ENCODE measurements around the gene PHC2. TPM values are rescaled to one million over a fixed set of nuclear protein-coding genes. Genes with fewer than 3 reads are reported as not detected.

PHC2 gene
- total RNA-seq, 3 donors from 2014 or later (not counting 1 experiment from before 2014, with no cell fraction given), result 36.6 to 46.6 (median 39.5) TPM

DNA sequence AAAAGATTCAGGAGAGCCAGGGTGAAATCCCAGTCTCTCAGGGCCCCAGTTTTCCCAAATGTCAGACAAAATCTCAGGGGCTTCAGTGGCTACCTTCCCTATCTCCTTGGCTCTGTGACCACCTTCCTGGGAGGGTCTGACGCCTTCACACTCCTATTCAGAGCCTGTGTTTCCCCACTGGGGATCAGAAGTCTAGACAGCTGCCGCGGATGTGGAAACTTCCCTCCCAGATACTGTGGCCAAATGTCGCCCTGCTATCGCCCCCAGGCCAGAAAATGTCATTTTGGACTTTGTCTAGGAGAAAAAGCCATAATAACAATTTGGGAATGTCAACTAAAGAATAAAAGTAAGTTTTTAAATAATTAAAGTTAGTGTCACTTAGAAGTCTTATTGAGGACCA lies 125.9 kb downstream of the PHC2 start:
- H3K27me3 ChIP-seq (ENCODE audit: control insufficient read depth, insufficient read depth, low read length), result no peaks in the 10 kb centered on the region
- no peaks in the 10 kb centered on the region for H3K9me3 ChIP-seq (ENCODE audit: control insufficient read depth, insufficient read depth, low read length)
- Mint-ChIP-seq H3K9me3 (no peaks in the 10 kb centered on the region), H3K4me1 (peaks cover 11 to 23% of the 10 kb centered on the region in 2 donors), H3K27ac (no peak overlapping the region), H3K27me3 (ENCODE audit: low read depth in 2 of 2) (peaks cover 8 to 9% of the 10 kb centered on the region in 2 donors), H3K4me3 (no peak overlapping the region), H3K36me3 (no peaks in the 10 kb centered on the region)
- H3K36me3 ChIP-seq (ENCODE audit: control insufficient read depth, insufficient read depth, low read length), result no peaks in the 10 kb centered on the region
- no peak for ATAC-seq
- WGBS (ENCODE audit: insufficient coverage), result 98% methylated on average over 5 of the region's 5 CpGs
- TF ChIP-seq, protein P1, sequence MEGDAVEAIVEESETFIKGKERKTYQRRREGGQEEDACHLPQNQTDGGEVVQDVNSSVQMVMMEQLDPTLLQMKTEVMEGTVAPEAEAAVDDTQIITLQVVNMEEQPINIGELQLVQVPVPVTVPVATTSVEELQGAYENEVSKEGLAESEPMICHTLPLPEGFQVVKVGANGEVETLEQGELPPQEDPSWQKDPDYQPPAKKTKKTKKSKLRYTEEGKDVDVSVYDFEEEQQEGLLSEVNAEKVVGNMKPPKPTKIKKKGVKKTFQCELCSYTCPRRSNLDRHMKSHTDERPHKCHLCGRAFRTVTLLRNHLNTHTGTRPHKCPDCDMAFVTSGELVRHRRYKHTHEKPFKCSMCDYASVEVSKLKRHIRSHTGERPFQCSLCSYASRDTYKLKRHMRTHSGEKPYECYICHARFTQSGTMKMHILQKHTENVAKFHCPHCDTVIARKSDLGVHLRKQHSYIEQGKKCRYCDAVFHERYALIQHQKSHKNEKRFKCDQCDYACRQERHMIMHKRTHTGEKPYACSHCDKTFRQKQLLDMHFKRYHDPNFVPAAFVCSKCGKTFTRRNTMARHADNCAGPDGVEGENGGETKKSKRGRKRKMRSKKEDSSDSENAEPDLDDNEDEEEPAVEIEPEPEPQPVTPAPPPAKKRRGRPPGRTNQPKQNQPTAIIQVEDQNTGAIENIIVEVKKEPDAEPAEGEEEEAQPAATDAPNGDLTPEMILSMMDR (IDR thresholded peaks at IDR 0.05), result no peak
- no peak overlapping the region for H3K27ac ChIP-seq (ENCODE audit: low read length)
- no peak overlapping the region for H3K4me3 ChIP-seq (ENCODE audit: low read length)
- intact Hi-C loops (cut with micrococcal nuclease), result no loop called here
- DNase-seq, result no peak
- H3K4me1 ChIP-seq (ENCODE audit: control insufficient read depth, insufficient read depth, low read length), result peaks cover 9% of the 10 kb centered on the region

DNA sequence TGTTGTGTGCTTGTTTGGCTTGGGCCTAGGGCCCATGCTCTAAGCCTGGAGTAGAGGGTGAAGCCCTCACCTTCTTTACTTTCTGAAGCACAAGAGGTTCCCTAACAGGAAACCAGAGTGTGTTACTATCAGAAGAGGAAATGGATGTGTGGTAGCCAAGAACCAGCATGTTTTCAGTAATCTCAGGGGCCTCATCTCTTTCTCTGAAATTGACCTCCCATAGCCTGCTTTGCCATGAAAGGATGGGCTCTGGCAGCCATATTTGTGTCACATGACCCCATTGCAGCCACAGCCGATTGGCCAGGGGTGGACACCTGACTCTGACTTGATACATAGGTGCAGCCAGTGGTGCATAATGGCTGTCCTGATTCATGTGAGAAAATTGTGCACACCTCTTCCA lies 128.6 kb downstream of the PHC2 start:
- 88% methylated on average over 1 of the region's 1 CpG for WGBS (ENCODE audit: insufficient coverage)
- Mint-ChIP-seq H3K36me3 (no peaks in the 10 kb centered on the region), H3K4me1 (peaks cover 23 to 37% of the 10 kb centered on the region in 2 donors), H3K4me3 (no peak overlapping the region), H3K9me3 (no peaks in the 10 kb centered on the region), H3K27me3 (ENCODE audit: low read depth in 2 of 2) (peaks cover 8 to 9% of the 10 kb centered on the region in 2 donors), H3K27ac (peak overlapping the region in 1 of 2 donors; percentile 58)
- ATAC-seq (peak in 2 of 3 donors; percentile 39 to 40), DNase-seq (peak in 1 of 2 donors; percentile 22)
- H3K36me3 ChIP-seq (ENCODE audit: control insufficient read depth, insufficient read depth, low read length), result peaks cover 4% of the 10 kb centered on the region
- peaks cover 13% of the 10 kb centered on the region for H3K4me1 ChIP-seq (ENCODE audit: control insufficient read depth, insufficient read depth, low read length)
- H3K9me3 ChIP-seq (ENCODE audit: control insufficient read depth, insufficient read depth, low read length), result no peaks in the 10 kb centered on the region
- H3K4me3 ChIP-seq (ENCODE audit: low read length), result no peak overlapping the region
- no peaks in the 10 kb centered on the region for H3K27me3 ChIP-seq (ENCODE audit: control insufficient read depth, insufficient read depth, low read length)
- H3K27ac ChIP-seq (ENCODE audit: low read length), result no peak overlapping the region
- intact Hi-C loops (cut with micrococcal nuclease), result no loop called here
- TF ChIP-seq, protein P1 (IDR thresholded peaks at IDR 0.05), result no peak

DNA sequence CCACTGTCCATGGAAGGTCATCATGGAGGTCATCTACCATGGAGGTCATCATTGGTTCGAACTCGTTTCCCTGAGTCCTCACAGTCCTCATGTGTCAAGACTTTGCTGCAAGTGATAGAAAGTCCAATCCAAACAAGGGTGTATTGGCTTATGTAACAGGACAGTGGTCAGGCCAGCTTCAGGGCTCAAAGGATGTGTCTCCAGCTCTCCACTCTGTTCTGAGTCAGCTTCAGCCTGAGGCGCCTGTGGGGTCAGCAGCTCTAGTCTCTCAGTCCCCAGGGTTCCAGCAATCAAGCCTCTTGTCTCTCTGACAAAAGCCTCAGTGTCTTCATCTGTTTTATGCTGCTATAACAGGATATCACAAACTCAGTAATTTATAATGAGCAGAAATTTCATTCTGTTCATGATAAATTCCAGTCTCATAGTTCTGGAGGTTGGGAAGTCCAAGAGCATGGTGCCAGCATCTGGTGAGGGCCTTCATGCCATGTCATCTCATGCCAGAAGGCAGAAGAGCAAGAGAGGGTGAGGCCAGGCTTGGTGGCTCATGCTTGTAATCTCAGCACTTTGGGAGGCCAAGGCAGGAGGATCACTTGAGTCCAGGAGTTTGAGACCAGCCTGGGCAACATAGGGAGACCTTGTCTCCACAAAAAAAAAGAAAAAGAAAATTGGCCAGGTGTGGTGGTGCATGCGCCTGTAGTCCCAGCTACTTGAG lies 129.5 kb downstream of the PHC2 start:
- Histone ChIP-seq H3K4me3 (ENCODE audit: low read length) (no peak overlapping the region), H3K36me3 (ENCODE audit: control insufficient read depth, insufficient read depth, low read length) (peaks cover 4% of the 10 kb centered on the region), H3K4me1 (ENCODE audit: control insufficient read depth, insufficient read depth, low read length) (peaks cover 13% of the 10 kb centered on the region), H3K27me3 (ENCODE audit: control insufficient read depth, insufficient read depth, low read length) (no peaks in the 10 kb centered on the region), H3K9me3 (ENCODE audit: control insufficient read depth, insufficient read depth, low read length) (no peaks in the 10 kb centered on the region), H3K27ac (ENCODE audit: low read length) (no peak overlapping the region)
- no peak for DNase-seq
- Mint-ChIP-seq H3K4me3 (no peak overlapping the region), H3K27ac (no peak overlapping the region), H3K36me3 (no peaks in the 10 kb centered on the region), H3K9me3 (no peaks in the 10 kb centered on the region), H3K4me1 (peaks cover 23 to 37% of the 10 kb centered on the region in 2 donors), H3K27me3 (ENCODE audit: low read depth in 2 of 2) (peaks cover 8 to 9% of the 10 kb centered on the region in 2 donors)
- intact Hi-C loops (cut with micrococcal nuclease), result no loop called here
- TF ChIP-seq, protein P1 (IDR thresholded peaks at IDR 0.05), result no peak
- WGBS (ENCODE audit: insufficient coverage), result 97% methylated on average over 4 of the region's 4 CpGs
- no peak for ATAC-seq

DNA sequence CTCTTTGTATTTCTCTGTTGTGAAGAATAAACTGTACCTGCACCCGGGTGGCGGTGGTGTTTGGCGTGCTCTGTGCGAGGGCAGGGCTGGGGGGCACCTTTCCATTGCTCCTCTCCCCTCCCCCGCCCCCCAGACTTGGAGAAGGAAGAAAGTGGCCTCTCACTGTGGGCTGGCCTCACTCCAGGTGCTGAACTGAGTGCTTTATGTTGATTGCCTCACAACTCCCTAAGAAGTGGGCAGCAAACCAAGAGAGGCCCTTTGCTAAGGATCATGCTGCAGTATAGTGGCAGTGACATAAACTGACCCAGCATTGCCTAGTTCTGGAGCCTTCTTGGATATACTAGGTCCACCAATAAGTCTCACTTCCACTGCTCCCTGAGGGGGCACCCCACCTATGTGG lies 130.2 kb downstream of the PHC2 start:
- peaks cover 4% of the 10 kb centered on the region for H3K36me3 ChIP-seq (ENCODE audit: control insufficient read depth, insufficient read depth, low read length)
- H3K4me1 ChIP-seq (ENCODE audit: control insufficient read depth, insufficient read depth, low read length), result peaks cover 13% of the 10 kb centered on the region
- no peak overlapping the region for H3K27ac ChIP-seq (ENCODE audit: low read length)
- H3K4me3 ChIP-seq (ENCODE audit: low read length), result no peak overlapping the region
- no peaks in the 10 kb centered on the region for H3K9me3 ChIP-seq (ENCODE audit: control insufficient read depth, insufficient read depth, low read length)
- H3K27me3 ChIP-seq (ENCODE audit: control insufficient read depth, insufficient read depth, low read length), result no peaks in the 10 kb centered on the region
- TF ChIP-seq, protein P1 (IDR thresholded peaks at IDR 0.05), result no peak
- DNase-seq, result no peak
- no peak for ATAC-seq
- WGBS (ENCODE audit: insufficient coverage), result 89% methylated on average over 4 of the region's 5 CpGs
- H3K27ac Mint-ChIP-seq, result no peak overlapping the region
- H3K27me3 Mint-ChIP-seq (ENCODE audit: low read depth in 2 of 2), result peaks cover 1 to 2% of the 10 kb centered on the region in 2 donors
- intact Hi-C loops (cut with micrococcal nuclease), result no loop called here
- H3K36me3 Mint-ChIP-seq, result no peaks in the 10 kb centered on the region
- H3K9me3 Mint-ChIP-seq, result no peaks in the 10 kb centered on the region
- no peak overlapping the region for H3K4me3 Mint-ChIP-seq
- peaks cover 23 to 38% of the 10 kb centered on the region in 2 donors for H3K4me1 Mint-ChIP-seq

Data from natural killer cell (primary cell).